B cell (primary cell): ENCODE measurements around the gene LPCAT3. TPM values are rescaled to one million over a fixed set of nuclear protein-coding genes. Genes with fewer than 3 reads are reported as not detected.

Experiments used
- ATAC-seq: fragments of 200-7000 bp; cut with Tn5 transposase; one replicate; pipeline ENCODE4 v1.10.0; 2021; ENCODE audit warnings: low read depth, mild to moderate bottlenecking, moderate number of reproducible peaks, moderate library complexity
- CTCF ChIA-PET: fragments of 350-600 bp; sonication (Branson Sonifier 250); formaldehyde crosslinking; loops from one replicate; lab custom pipeline; 2021; ENCODE audit warnings: antibody characterized with exemption, inconsistent platforms; lab: Charles Lee
- POLR2A ChIA-PET: fragments of 350-600 bp; sonication (Branson Sonifier 250); formaldehyde crosslinking; loops from one replicate; lab custom pipeline; 2021; ENCODE audit warnings: antibody characterized with exemption; lab: Charles Lee
- DNase-seq: peaks from one replicate; pipeline ENCODE4 v3.0.0; 2013
- H2AFZ ChIP-seq: 2 replicates; pipeline ENCODE4 v1.6.1; 2012; ENCODE audit warnings: mild to moderate bottlenecking, low read depth, low read length; ENCODE audit not compliant: insufficient read depth, poor library complexity, severe bottlenecking
- H3K27ac ChIP-seq, 2 donors: 1 replicate in 1 of 2; 2 replicates in 1 of 2; pipeline ENCODE4 v1.5.1; 2012 to 2013; ENCODE audit warnings: low read length in 2 of 2, mild to moderate bottlenecking in 2 of 2, moderate library complexity in 1 of 2
- H3K27me3 ChIP-seq, 4 experiments: fragments of 200-600 bp in 1 of 4; sonication (generic) in 1 of 4; replicated peaks in 1 of 4; 1 replicate in 2 of 4; 2 replicates in 2 of 4; pipeline versions ENCODE4 v1.6.1 to v1.7.0; 2013 to 2016; ENCODE audit warnings: low read length in 3 of 4, mild to moderate bottlenecking in 2 of 4, mixed read lengths in 1 of 4, moderate library complexity in 1 of 4; ENCODE audit not compliant: insufficient read depth in 4 of 4, control insufficient read depth in 3 of 4; ENCODE audit errors: control extremely low read depth in 1 of 4
- H3K36me3 ChIP-seq, 2 experiments: replicated peaks in 1 of 2; 1 replicate in 1 of 2; 2 replicates in 1 of 2; pipeline versions ENCODE4 v1.6.1 to v1.7.1; 2013; ENCODE audit warnings: low read length in 1 of 2; ENCODE audit not compliant: insufficient read depth in 2 of 2, control insufficient read depth in 1 of 2; ENCODE audit errors: control extremely low read depth in 1 of 2, extremely low read depth in 1 of 2
- H3K4me1 ChIP-seq, 2 donors: fragments of 200-600 bp in 1 of 2; sonication (generic) in 1 of 2; 1 replicate in 1 of 2; 2 replicates in 1 of 2; pipeline versions ENCODE4 v1.5.1 to v1.6.1; 2013 to 2017; ENCODE audit warnings: low read length in 2 of 2; ENCODE audit not compliant: control insufficient read depth in 2 of 2, insufficient read depth in 2 of 2
- H3K4me2 ChIP-seq: replicated peaks from 2 replicates; pipeline ENCODE3; 2012; ENCODE audit warnings: mild to moderate bottlenecking, low read depth, low read length; ENCODE audit not compliant: poor library complexity, severe bottlenecking
- H3K4me3 ChIP-seq, 5 experiments: fragments of 200-600 bp in 1 of 5; sonication (generic) in 1 of 5; 1 replicate in 3 of 5; 2 replicates in 2 of 5; pipeline versions ENCODE4 v1.5.1 to v1.7.0; 2011 to 2016; ENCODE audit warnings: low read length in 4 of 5, mild to moderate bottlenecking in 4 of 5, low read depth in 2 of 5, control low read depth in 1 of 5, moderate library complexity in 1 of 5; ENCODE audit not compliant: insufficient read depth in 1 of 5; ENCODE audit errors: control extremely low read depth in 1 of 5, extremely low read depth in 1 of 5
- H3K79me2 ChIP-seq: fragments of 200-600 bp; sonication (generic); one replicate; pipeline ENCODE4 v1.6.0; 2016; ENCODE audit warnings: low read length; ENCODE audit not compliant: control insufficient read depth, insufficient read depth
- H3K9ac ChIP-seq: fragments of 200-600 bp; sonication (generic); 2 replicates; pipeline ENCODE4 v1.6.1; 2017; ENCODE audit warnings: mild to moderate bottlenecking, low read length, moderate library complexity
- H3K9me3 ChIP-seq, 3 donors: one replicate each; pipeline versions ENCODE4 v1.6.1 to v1.7.1; 2013; ENCODE audit warnings: low read length in 2 of 3; ENCODE audit not compliant: control insufficient read depth in 2 of 3, insufficient read depth in 1 of 3; ENCODE audit errors: control extremely low read depth in 1 of 3
- H4K20me1 ChIP-seq: 2 replicates; pipeline ENCODE4 v1.6.0; 2012; ENCODE audit warnings: mild to moderate bottlenecking, low read length; ENCODE audit not compliant: insufficient read depth, control insufficient read depth, poor library complexity, severe bottlenecking
- H3K27ac Mint-ChIP-seq: one replicate; pipeline ENCODE4 v1.8.0; 2021; ENCODE audit warnings: mixed read lengths
- H3K27me3 Mint-ChIP-seq: one replicate; pipeline ENCODE4 v1.8.0; 2021; ENCODE audit warnings: mixed read lengths
- H3K4me1 Mint-ChIP-seq: one replicate; pipeline ENCODE4 v1.8.0; 2021; ENCODE audit warnings: mixed read lengths
- H3K4me3 Mint-ChIP-seq: one replicate; pipeline ENCODE4 v1.8.0; 2021; ENCODE audit warnings: mixed read lengths
- H3K9me3 Mint-ChIP-seq: one replicate; pipeline ENCODE4 v1.8.0; 2022; ENCODE audit warnings: mixed read lengths; ENCODE audit not compliant: insufficient read depth
- EZH2 ChIP-seq: IDR thresholded peaks from 2 replicates; pipeline ENCODE4 v1.6.1; 2012; ENCODE audit warnings: borderline replicate concordance, low read depth, mild to moderate bottlenecking, moderate library complexity, low read length; ENCODE audit not compliant: insufficient read depth, poor library complexity, severe bottlenecking
- WGBS: methylation state at CpG from one replicate; pipeline ENCODE4 v1.1.5; 2013; ENCODE audit warnings: missing lambda C conversion rate; ENCODE audit not compliant: insufficient coverage; 5-methylcytosine and 5-hydroxymethylcytosine counted together
- intact Hi-C: fragments of 100-400 bp; cut with micrococcal nuclease; formaldehyde crosslinking; loops from one replicate; pipeline ENCODE4 v1.10.0; 2022
- polyA plus RNA-seq: library from polyadenylated mRNA; depleted of rRNA; stranded (reverse); fragments of >200 nt; gene quantifications from 2 replicates; pipeline ENCODE4 v1.2.3, GENCODE V29; 2012
- total RNA-seq, 2 donors: library from RNA; stranded (reverse); fragments of 120-200 nt in 1 of 2; gene quantifications; 1 replicate in 1 of 2; 2 replicates in 1 of 2; pipeline versions ENCODE4 v1.2.3 to v1.2.4, GENCODE V29; 2013 to 2022
- TF ChIP-seq, protein P1 (sequence below): fragments of 200-600 bp; IDR thresholded peaks from one replicate; pipeline ENCODE4 v1.8.0; 2022; ENCODE audit warnings: antibody characterized with exemption, mild to moderate bottlenecking

LPCAT3 gene
- total and polyA plus RNA-seq, 2 donors (not counting 1 experiment from before 2014, with no cell fraction given): 17.6 to 26.2 TPM

DNA sequence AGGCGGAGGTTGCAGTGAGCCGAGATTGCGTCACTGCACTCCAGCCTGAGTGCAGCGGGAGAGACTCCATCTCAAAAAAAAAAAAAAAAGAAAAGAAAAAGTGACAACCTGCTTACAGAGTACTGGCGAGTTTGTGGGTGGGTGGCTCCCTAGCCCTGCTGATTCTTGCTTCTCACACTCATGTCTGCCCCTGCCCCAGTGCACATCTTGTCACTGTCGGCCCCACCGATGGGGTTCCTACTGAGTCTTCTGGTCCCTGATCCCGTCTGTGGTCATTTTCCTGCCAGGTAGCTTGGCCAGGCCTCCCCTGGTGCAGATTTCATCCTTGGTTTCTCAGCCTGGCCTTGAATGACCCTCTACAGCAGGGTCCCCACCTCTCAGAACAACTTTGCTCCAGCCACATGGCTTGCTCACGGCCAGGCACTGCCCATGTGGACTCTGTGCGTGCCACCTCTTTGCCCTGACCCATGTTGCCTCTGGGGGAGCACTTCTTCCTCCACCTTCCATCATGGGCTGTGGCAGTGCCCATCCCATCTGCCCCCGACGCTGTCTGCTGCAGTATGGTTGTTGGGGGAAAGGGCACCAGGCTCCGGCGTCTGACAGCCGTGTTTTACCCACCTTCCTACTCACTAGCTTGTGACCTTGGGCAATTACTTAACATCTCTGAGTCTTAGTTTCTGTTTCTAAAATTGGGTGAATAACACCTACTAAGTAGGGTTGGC is 69.2 kb downstream of the LPCAT3 start:
- peaks cover 30% of the 10 kb centered on the region for H4K20me1 ChIP-seq
- peak overlapping the region; percentile 67 for H2AFZ ChIP-seq
- Mint-ChIP-seq H3K27me3 (no peaks in the 10 kb centered on the region), H3K4me1 (peaks cover 85% of the 10 kb centered on the region), H3K27ac (peak overlapping the region; percentile 84), H3K4me3 (peak overlapping the region; percentile 57), H3K9me3 (no peaks in the 10 kb centered on the region)
- peak; percentile 64 for DNase-seq
- H3K27me3 ChIP-seq: no peaks in the 10 kb centered on the region
- ATAC-seq: peak; percentile 0
- H3K9me3 ChIP-seq: no peaks in the 10 kb centered on the region
- H3K79me2 ChIP-seq: peaks cover 54% of the 10 kb centered on the region
- intact Hi-C loops: loop anchor here (10.0 kb wide), 1 partner anchor 314 kb away; the partner anchor contains the start of gene LPAR5
- peaks cover 66 to 76% of the 10 kb centered on the region in 2 donors for H3K4me1 ChIP-seq
- peak overlapping the region; percentile 84 to 99 for H3K27ac ChIP-seq
- ChIA-PET POLR2A (interaction anchor here (0.7 to 18.5 kb wide), 6 partner anchors 5 to 260 kb away, joined by 3 to 662 read pairs (median 6); partner anchors contain the start of genes C12orf57, PTPN6, RNU7-1 and ZNF384), CTCF (interaction anchor here (0.7 to 16.6 kb wide), 9 partner anchors 9 to 144 kb away, joined by 3 to 944 read pairs (median 5); partner anchors contain the start of gene SPSB2)
- WGBS: 87% methylated on average over 6 of the region's 15 CpGs
- TF ChIP-seq, protein P1, sequence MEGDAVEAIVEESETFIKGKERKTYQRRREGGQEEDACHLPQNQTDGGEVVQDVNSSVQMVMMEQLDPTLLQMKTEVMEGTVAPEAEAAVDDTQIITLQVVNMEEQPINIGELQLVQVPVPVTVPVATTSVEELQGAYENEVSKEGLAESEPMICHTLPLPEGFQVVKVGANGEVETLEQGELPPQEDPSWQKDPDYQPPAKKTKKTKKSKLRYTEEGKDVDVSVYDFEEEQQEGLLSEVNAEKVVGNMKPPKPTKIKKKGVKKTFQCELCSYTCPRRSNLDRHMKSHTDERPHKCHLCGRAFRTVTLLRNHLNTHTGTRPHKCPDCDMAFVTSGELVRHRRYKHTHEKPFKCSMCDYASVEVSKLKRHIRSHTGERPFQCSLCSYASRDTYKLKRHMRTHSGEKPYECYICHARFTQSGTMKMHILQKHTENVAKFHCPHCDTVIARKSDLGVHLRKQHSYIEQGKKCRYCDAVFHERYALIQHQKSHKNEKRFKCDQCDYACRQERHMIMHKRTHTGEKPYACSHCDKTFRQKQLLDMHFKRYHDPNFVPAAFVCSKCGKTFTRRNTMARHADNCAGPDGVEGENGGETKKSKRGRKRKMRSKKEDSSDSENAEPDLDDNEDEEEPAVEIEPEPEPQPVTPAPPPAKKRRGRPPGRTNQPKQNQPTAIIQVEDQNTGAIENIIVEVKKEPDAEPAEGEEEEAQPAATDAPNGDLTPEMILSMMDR: peak; percentile 39
- TF ChIP-seq EZH2: no peak
- H3K4me2 ChIP-seq: peak overlapping the region; percentile 62
- H3K9ac ChIP-seq: peak overlapping the region; percentile 38
- peak overlapping the region in 4 of 5 experiments; percentile 1 to 41 (median 9) for H3K4me3 ChIP-seq
- peaks cover 0 to 29% of the 10 kb centered on the region in 2 experiments for H3K36me3 ChIP-seq
